Fibroblast of lung (primary cell): Measurements from ENCODE around the gene COASY. TPM values are rescaled to one million over a fixed set of nuclear protein-coding genes. Genes with fewer than 3 reads are reported as not detected.

Source experiments
- DNase-seq, 2 donors: peaks; one replicate each; pipeline versions ENCODE4 v3.0.0 to v3.0.0-alpha.2; 2010; ENCODE audit warnings: low read depth in 2 of 2
- H2AFZ ChIP-seq: 2 replicates; pipeline ENCODE4 v1.5.1; 2012; ENCODE audit warnings: low read length, control low read depth, inconsistent platforms
- H3K27ac ChIP-seq: 2 replicates; pipeline ENCODE4 v1.5.1; 2011; ENCODE audit warnings: low read length, control low read depth; ENCODE audit not compliant: insufficient read depth
- H3K27me3 ChIP-seq: 2 replicates; pipeline ENCODE4 v1.5.1; 2011; ENCODE audit warnings: mild to moderate bottlenecking, low read length; ENCODE audit not compliant: control insufficient read depth, insufficient read depth
- H3K36me3 ChIP-seq: 2 replicates; pipeline ENCODE4 v1.5.1; 2011; ENCODE audit warnings: low read length; ENCODE audit not compliant: control insufficient read depth, insufficient read depth
- H3K4me1 ChIP-seq: 2 replicates; pipeline ENCODE4 v1.5.1; 2011; ENCODE audit warnings: low read length; ENCODE audit not compliant: control insufficient read depth, insufficient read depth; ENCODE audit errors: extremely low read depth
- H3K4me2 ChIP-seq: 2 replicates; pipeline ENCODE4 v1.5.1; 2011; ENCODE audit warnings: low read length, control low read depth; ENCODE audit not compliant: insufficient read depth; ENCODE audit errors: extremely low read depth
- H3K4me3 ChIP-seq, 4 experiments: fragments of 200-600 bp in 1 of 4; sonication (generic) in 1 of 4; replicated peaks in 1 of 4; 2 replicates each; pipeline ENCODE4 v1.5.1; 2011 to 2016; ENCODE audit warnings: low read length in 4 of 4, low read depth in 3 of 4, mild to moderate bottlenecking in 3 of 4, control low read depth in 2 of 4, inconsistent platforms in 1 of 4, mixed read lengths in 1 of 4; ENCODE audit not compliant: insufficient read depth in 1 of 4; ENCODE audit errors: control extremely low read depth in 1 of 4
- H3K79me2 ChIP-seq: 2 replicates; pipeline ENCODE4 v1.5.1; 2012; ENCODE audit warnings: mild to moderate bottlenecking, low read length, inconsistent platforms; ENCODE audit not compliant: control insufficient read depth, insufficient read depth
- H3K9ac ChIP-seq: 2 replicates; pipeline ENCODE4 v1.5.1; 2011; ENCODE audit warnings: mild to moderate bottlenecking, low read length, control low read depth; ENCODE audit not compliant: insufficient read depth
- H3K9me3 ChIP-seq: 2 replicates; pipeline ENCODE4 v1.5.1; 2012; ENCODE audit warnings: low read depth, low read length; ENCODE audit not compliant: control insufficient read depth, insufficient read depth
- H4K20me1 ChIP-seq: 2 replicates; pipeline ENCODE4 v1.5.1; 2011; ENCODE audit warnings: low read length; ENCODE audit not compliant: control insufficient read depth, insufficient read depth; ENCODE audit errors: extremely low read depth
- EZH2 ChIP-seq: IDR thresholded peaks from 2 replicates; pipeline ENCODE4 v1.5.1; 2012; ENCODE audit warnings: low read length, control low read depth, mild to moderate bottlenecking; ENCODE audit errors: missing control alignments
- polyA minus RNA-seq: library from RNA; depleted of rRNA, polyadenylated mRNA; stranded (reverse); fragments of >200 nt; gene quantifications from 2 replicates; pipeline ENCODE4 v1.2.3, GENCODE V29; 2011; ENCODE audit warnings: low replicate concordance
- polyA plus RNA-seq, 2 donors: library from polyadenylated mRNA; depleted of rRNA in 1 of 2; stranded (reverse) in 1 of 2; unstranded in 1 of 2; fragments of >200 nt; gene quantifications; 2 replicates each; pipeline ENCODE4 v1.2.1, GENCODE V29; 2011 to 2012; ENCODE audit warnings: missing spikeins in 1 of 2
- total RNA-seq: library from RNA; depleted of rRNA; stranded (reverse); fragments of >200 nt; gene quantifications from 2 replicates; pipeline ENCODE4 v1.2.1, GENCODE V29; 2014
- TF ChIP-seq, protein P1 (sequence below), 2 donors: IDR thresholded peaks in 1 of 2; conservative IDR thresholded peaks in 1 of 2; 1 replicate in 1 of 2; 2 replicates in 1 of 2; pipeline ENCODE4 v1.5.1; 2011 to 2012; ENCODE audit warnings: low read length in 2 of 2, control low read depth in 1 of 2, inconsistent platforms in 1 of 2, low read depth in 1 of 2, mild to moderate bottlenecking in 1 of 2

Gene COASY
- total RNA-seq (9.8 and 16.5 TPM in 2 replicates), polyA plus RNA-seq (20.3 and 31.6 TPM in 2 replicates), polyA minus RNA-seq (56.0 and 196 TPM in 2 replicates)
- polyA plus RNA-seq (2012) = 40.7 and 58.5 TPM in 2 replicates

DNA sequence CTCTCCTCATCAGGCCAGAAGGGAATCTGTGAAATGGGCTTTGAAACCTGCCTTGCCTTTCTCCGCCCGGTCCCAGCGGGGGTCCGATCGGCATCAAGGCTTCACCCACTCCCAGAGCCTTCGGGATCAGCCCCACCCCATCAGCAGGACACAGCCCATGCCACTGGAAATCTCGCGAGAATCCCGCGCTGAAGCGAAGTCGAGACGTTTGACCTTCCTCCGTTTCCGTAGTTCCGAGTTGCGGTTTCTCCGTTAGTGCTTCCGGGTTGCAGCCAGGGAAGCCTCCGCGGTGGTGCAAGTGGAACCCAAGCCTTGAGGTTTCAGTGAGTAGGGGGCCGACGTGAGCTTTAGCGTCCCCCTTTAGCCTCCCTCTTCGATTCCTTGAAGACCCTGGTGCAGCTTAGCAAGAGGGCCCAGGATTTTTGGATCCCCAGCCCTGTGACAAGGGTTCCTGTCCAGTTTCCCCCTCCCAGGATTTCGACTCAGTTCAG is at the start of gene COASY:
Gene COASY, plus strand, starts transcription at position 252 of the 491 bp plus-strand sequence. CDS start 475 bp downstream, outside the sequence.
- Histone ChIP-seq H3K27ac (peak within 1 kb of the TSS; percentile 83), H3K36me3 (peaks cover 16% of the 10 kb centered on the region), H3K27me3 (no peaks in the 10 kb centered on the region), H3K4me3 (peak within 1 kb of the TSS; percentile 76 to 89 (median 82)), H2AFZ (peak within 1 kb of the TSS; percentile 87), H3K9me3 (no peaks in the 10 kb centered on the region), H3K9ac (peak within 1 kb of the TSS; percentile 76), H3K79me2 (peaks cover 26% of the 10 kb centered on the region), H3K4me1 (peaks cover 14% of the 10 kb centered on the region), H3K4me2 (peak within 1 kb of the TSS; percentile 98), H4K20me1 (no peaks in the 10 kb centered on the region)
- peak; percentile 95 to 99 for DNase-seq
- no peak for TF ChIP-seq EZH2
- TF ChIP-seq, protein P1, sequence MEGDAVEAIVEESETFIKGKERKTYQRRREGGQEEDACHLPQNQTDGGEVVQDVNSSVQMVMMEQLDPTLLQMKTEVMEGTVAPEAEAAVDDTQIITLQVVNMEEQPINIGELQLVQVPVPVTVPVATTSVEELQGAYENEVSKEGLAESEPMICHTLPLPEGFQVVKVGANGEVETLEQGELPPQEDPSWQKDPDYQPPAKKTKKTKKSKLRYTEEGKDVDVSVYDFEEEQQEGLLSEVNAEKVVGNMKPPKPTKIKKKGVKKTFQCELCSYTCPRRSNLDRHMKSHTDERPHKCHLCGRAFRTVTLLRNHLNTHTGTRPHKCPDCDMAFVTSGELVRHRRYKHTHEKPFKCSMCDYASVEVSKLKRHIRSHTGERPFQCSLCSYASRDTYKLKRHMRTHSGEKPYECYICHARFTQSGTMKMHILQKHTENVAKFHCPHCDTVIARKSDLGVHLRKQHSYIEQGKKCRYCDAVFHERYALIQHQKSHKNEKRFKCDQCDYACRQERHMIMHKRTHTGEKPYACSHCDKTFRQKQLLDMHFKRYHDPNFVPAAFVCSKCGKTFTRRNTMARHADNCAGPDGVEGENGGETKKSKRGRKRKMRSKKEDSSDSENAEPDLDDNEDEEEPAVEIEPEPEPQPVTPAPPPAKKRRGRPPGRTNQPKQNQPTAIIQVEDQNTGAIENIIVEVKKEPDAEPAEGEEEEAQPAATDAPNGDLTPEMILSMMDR (conservative IDR thresholded peaks at IDR 0.05 in 1 of 2, IDR thresholded peaks at IDR 0.05 in 1 of 2; ENCODE audit: low read depth in 1 of 2, low read length in 2 of 2) = no peak

DNA sequence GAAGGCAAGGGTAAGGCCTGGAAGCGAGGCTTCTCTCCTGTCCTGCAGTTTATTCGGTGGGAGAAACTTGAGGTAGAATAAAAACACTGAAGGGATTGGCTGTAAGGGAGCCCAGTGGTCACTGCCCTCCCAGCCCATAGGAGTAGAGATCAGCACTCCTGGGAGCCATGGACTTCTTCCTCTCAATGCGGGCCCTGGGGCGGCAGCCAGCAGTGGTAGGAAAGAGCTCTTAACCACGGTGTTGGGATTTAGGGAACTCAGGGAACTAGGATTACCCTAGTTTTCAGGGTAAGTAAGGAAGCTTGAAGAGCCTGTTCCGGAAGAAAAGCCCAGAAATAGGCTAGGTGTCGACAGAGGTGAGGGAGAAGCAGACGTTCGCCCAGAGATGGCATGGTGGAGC is 49.7 kb upstream of the COASY start:
- Histone ChIP-seq H3K27me3 (no peaks in the 10 kb centered on the region), H3K79me2 (no peaks in the 10 kb centered on the region)

DNA sequence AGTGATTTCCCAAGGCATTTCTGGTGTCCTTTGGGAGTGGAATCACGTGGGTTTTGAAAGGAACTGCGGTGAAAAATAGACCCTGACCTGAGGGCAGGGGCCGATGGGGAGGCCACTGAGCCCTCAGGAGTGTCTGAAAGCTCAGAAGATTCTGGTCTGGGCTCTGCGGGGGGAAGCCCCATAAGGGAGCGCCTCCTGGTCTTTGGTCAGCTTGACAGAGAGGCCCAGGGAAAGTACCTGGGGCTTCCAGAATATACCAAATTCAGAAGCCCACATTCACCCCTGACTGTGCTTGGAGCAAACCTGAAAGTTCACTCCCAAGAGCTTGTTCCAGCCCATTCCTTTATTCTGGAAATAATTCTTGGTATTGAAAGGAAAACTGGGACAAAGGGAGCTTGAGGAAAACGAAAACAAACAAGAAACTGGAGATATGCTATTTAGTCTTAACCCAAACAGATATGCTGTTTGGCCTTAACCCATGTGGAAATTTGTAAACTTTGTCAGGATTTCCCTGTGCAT is 49.2 kb upstream of the COASY start:
- H3K79me2 ChIP-seq = no peaks in the 10 kb centered on the region
- peaks cover 8% of the 10 kb centered on the region for H3K36me3 ChIP-seq
- DNase-seq = peak in 1 of 2 donors; percentile 66
- no peak overlapping the region for H3K27ac ChIP-seq
- H2AFZ ChIP-seq = no peak overlapping the region
- H3K4me2 ChIP-seq = no peak overlapping the region
- no peaks in the 10 kb centered on the region for H3K9me3 ChIP-seq
- no peak overlapping the region for H3K9ac ChIP-seq
- H3K4me1 ChIP-seq = peaks cover 9% of the 10 kb centered on the region
- TF ChIP-seq EZH2 = no peak
- TF ChIP-seq, protein P1 (conservative IDR thresholded peaks at IDR 0.05 in 1 of 2, IDR thresholded peaks at IDR 0.05 in 1 of 2; ENCODE audit: low read depth in 1 of 2, low read length in 2 of 2) = no peak
- H3K27me3 ChIP-seq = no peaks in the 10 kb centered on the region
- no peaks in the 10 kb centered on the region for H4K20me1 ChIP-seq
- no peak overlapping the region for H3K4me3 ChIP-seq

More for the DNA sequence above, 49.7 kb upstream of the COASY start:
- H3K4me2 ChIP-seq = no peak overlapping the region
- H3K36me3 ChIP-seq = peaks cover 8% of the 10 kb centered on the region
- no peaks in the 10 kb centered on the region for H4K20me1 ChIP-seq
- no peak overlapping the region for H2AFZ ChIP-seq
- H3K9ac ChIP-seq = no peak overlapping the region
- H3K4me3 ChIP-seq = no peak overlapping the region
- DNase-seq = no peak
- no peaks in the 10 kb centered on the region for H3K9me3 ChIP-seq
- TF ChIP-seq, protein P1 (conservative IDR thresholded peaks at IDR 0.05 in 1 of 2, IDR thresholded peaks at IDR 0.05 in 1 of 2; ENCODE audit: low read depth in 1 of 2, low read length in 2 of 2) = no peak
- TF ChIP-seq EZH2 = no peak
- no peak overlapping the region for H3K27ac ChIP-seq
- H3K4me1 ChIP-seq = peaks cover 5% of the 10 kb centered on the region
